Measurements from ENCODE around the gene RHOH. TPM values are rescaled to one million over a fixed set of nuclear protein-coding genes. Genes with fewer than 3 reads are reported as not detected.

Gene RHOH
- total and polyA plus RNA-seq, 2 of the 13 experiments (the other 11 are each of a cell fraction or from before 2014, with no cell fraction given) = 0.57 TPM; not detected in 1

DNA sequence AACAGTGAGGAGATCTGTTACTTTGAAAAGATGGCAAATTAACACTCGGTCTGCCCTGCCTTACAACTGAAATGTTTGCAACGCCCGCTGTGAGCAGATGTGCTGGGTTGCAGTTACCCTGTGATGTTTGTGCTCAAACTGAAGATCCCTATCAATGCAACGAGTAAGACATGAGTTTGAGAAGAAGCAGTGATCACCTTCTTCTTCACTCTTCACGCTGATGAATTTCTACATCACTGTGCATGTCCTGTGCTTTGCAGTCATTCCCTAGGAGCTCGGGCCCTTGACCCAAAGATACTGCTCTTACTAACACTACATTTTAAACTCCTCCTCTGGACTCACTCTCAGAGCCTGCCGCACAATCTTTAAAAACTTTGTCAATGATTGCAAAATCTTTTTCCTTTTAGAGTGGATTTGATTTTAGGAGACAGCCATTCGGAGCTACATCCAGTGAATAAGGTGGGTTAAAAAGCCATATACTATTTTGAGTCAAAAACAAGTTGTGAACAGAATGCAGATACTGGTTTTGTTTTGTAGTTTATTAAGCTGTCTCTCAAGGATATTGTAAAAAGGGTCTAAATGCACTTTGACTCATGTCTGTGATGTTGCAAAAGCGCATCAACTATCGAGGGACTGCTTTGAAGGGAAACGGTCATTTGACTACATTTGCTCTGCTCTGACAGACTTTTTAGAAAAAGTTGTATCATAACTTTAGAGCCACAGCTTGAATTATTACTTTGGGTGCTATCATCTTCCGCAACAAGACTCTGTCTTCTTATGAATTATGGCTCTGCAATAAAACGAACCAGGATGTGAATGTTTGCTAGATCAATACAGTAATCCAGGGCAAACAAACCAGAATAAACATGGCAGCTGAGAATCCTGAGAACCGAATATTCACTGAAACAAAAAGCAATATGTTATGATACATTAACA, 5.7 kb upstream of the RHOH start (continued):
- TF ChIP-seq, protein P1, sequence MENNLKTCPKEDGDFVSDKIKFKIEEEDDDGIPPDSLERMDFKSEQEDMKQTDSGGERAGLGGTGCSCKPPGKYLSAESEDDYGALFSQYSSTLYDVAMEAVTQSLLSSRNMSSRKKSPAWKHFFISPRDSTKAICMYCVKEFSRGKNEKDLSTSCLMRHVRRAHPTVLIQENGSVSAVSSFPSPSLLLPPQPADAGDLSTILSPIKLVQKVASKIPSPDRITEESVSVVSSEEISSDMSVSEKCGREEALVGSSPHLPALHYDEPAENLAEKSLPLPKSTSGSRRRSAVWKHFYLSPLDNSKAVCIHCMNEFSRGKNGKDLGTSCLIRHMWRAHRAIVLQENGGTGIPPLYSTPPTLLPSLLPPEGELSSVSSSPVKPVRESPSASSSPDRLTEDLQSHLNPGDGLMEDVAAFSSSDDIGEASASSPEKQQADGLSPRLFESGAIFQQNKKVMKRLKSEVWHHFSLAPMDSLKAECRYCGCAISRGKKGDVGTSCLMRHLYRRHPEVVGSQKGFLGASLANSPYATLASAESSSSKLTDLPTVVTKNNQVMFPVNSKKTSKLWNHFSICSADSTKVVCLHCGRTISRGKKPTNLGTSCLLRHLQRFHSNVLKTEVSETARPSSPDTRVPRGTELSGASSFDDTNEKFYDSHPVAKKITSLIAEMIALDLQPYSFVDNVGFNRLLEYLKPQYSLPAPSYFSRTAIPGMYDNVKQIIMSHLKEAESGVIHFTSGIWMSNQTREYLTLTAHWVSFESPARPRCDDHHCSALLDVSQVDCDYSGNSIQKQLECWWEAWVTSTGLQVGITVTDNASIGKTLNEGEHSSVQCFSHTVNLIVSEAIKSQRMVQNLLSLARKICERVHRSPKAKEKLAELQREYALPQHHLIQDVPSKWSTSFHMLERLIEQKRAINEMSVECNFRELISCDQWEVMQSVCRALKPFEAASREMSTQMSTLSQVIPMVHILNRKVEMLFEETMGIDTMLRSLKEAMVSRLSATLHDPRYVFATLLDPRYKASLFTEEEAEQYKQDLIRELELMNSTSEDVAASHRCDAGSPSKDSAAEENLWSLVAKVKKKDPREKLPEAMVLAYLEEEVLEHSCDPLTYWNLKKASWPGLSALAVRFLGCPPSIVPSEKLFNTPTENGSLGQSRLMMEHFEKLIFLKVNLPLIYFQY (CRISPR knock-in tag; IDR thresholded peaks at IDR 0.05; ENCODE audit: borderline replicate concordance) = no peak
- TF ChIP-seq FOXJ3 (CRISPR knock-in tag; IDR thresholded peaks at IDR 0.05; ENCODE audit: borderline replicate concordance) (peak; percentile 86; the same call in 1 of the 2 replicates), HMGA1 (CRISPR knock-in tag; conservative IDR thresholded peaks at IDR 0.05) (no peak), SMAD3 (CRISPR knock-in tag; IDR thresholded peaks at IDR 0.05) (peak; percentile 20; the same call in 1 of the 2 replicates), ZFP36L2 (CRISPR knock-in tag; IDR thresholded peaks at IDR 0.05) (no peak), TRIM24 (CRISPR knock-in tag; IDR thresholded peaks at IDR 0.05) (no peak), TERF1 (CRISPR knock-in tag; IDR thresholded peaks at IDR 0.05) (no peak), IKZF5 (CRISPR knock-in tag; IDR thresholded peaks at IDR 0.05) (peak; percentile 35; the same call in 1 of the 2 replicates), ISL2 (CRISPR knock-in tag; IDR thresholded peaks at IDR 0.05) (peak; percentile 66; the same call in 1 of the 2 replicates), NBN (conservative IDR thresholded peaks at IDR 0.05) (no peak), MED1 (CRISPR knock-in tag; IDR thresholded peaks at IDR 0.05) (peak; percentile 70), ZBTB7B (CRISPR knock-in tag; IDR thresholded peaks at IDR 0.05) (no peak), ZNF510 (CRISPR knock-in tag; IDR thresholded peaks at IDR 0.05; ENCODE audit: low read depth) (no peak), ZNF749 (CRISPR knock-in tag; IDR thresholded peaks at IDR 0.05; ENCODE audit: borderline replicate concordance) (no peak), MBD4 (IDR thresholded peaks at IDR 0.05; ENCODE audit: borderline replicate concordance, low read length) (peak; percentile 72; the same call in 1 of the 2 replicates), HMG20B (CRISPR knock-in tag; conservative IDR thresholded peaks at IDR 0.05) (0 out of 2 replicates have a peak, but pooled peaks have one; percentile 14), MEIS2 (CRISPR knock-in tag; IDR thresholded peaks at IDR 0.05) (0 out of 2 replicates have a peak, but pooled peaks have one; percentile 64)
- TF ChIP-seq, protein P2, sequence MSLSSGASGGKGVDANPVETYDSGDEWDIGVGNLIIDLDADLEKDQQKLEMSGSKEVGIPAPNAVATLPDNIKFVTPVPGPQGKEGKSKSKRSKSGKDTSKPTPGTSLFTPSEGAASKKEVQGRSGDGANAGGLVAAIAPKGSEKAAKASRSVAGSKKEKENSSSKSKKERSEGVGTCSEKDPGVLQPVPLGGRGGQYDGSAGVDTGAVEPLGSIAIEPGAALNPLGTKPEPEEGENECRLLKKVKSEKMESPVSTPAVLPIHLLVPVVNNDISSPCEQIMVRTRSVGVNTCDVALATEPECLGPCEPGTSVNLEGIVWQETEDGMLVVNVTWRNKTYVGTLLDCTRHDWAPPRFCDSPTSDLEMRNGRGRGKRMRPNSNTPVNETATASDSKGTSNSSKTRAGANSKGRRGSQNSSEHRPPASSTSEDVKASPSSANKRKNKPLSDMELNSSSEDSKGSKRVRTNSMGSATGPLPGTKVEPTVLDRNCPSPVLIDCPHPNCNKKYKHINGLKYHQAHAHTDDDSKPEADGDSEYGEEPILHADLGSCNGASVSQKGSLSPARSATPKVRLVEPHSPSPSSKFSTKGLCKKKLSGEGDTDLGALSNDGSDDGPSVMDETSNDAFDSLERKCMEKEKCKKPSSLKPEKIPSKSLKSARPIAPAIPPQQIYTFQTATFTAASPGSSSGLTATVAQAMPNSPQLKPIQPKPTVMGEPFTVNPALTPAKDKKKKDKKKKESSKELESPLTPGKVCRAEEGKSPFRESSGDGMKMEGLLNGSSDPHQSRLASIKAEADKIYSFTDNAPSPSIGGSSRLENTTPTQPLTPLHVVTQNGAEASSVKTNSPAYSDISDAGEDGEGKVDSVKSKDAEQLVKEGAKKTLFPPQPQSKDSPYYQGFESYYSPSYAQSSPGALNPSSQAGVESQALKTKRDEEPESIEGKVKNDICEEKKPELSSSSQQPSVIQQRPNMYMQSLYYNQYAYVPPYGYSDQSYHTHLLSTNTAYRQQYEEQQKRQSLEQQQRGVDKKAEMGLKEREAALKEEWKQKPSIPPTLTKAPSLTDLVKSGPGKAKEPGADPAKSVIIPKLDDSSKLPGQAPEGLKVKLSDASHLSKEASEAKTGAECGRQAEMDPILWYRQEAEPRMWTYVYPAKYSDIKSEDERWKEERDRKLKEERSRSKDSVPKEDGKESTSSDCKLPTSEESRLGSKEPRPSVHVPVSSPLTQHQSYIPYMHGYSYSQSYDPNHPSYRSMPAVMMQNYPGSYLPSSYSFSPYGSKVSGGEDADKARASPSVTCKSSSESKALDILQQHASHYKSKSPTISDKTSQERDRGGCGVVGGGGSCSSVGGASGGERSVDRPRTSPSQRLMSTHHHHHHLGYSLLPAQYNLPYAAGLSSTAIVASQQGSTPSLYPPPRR (CRISPR knock-in tag; IDR thresholded peaks at IDR 0.05; ENCODE audit: borderline replicate concordance) = peak; percentile 52; the same call in 1 of the 2 replicates

Data from HepG2 (cell line).